ENCODE data around the gene CEP97. TPM values are rescaled to one million over a fixed set of nuclear protein-coding genes. Genes with fewer than 3 reads are reported as not detected.
"Not testable (repeated sequence)": the region's sequence is repeated elsewhere in the genome, so short reads cannot be mapped to it uniquely, and the experiment has no call there.

CEP97 gene
- total RNA-seq, 1 donor from 2014 or later = 15.9 TPM

GRCh38 chr3:101762041-101762646 lies 37.7 kb downstream of the CEP97 start:
- DNase-seq = no peak

DNA sequence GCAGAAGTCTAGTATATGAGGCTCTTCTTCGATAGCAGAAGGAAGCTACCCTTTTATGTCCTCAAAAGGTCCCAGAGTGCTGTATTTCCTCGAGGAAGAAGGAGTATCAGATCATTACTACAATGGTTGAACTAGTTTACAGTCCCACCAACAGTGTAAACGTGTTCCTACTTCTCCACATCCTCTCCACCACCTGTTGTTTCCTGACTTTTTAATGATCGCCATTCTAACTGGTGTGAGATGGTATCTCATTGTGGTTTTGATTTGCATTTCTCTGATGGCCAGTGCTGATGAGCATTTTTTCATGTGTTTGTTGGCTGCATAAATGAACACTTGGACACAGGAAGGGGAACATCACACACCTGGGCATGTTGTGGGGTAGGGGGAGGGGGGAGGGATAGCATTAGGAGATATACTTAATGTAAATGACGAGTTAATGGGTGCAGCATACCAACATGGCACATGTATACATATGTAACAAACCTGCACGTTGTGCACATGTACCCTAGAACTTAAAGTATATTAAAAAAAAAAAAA lies 53.4 kb downstream of the CEP97 start:
- not testable (repeated sequence) for DNase-seq

- no peak for DNase-seq
Measured at GRCh38 chr3:101778385-101779046, 54.1 kb downstream of the CEP97 start.

DNA sequence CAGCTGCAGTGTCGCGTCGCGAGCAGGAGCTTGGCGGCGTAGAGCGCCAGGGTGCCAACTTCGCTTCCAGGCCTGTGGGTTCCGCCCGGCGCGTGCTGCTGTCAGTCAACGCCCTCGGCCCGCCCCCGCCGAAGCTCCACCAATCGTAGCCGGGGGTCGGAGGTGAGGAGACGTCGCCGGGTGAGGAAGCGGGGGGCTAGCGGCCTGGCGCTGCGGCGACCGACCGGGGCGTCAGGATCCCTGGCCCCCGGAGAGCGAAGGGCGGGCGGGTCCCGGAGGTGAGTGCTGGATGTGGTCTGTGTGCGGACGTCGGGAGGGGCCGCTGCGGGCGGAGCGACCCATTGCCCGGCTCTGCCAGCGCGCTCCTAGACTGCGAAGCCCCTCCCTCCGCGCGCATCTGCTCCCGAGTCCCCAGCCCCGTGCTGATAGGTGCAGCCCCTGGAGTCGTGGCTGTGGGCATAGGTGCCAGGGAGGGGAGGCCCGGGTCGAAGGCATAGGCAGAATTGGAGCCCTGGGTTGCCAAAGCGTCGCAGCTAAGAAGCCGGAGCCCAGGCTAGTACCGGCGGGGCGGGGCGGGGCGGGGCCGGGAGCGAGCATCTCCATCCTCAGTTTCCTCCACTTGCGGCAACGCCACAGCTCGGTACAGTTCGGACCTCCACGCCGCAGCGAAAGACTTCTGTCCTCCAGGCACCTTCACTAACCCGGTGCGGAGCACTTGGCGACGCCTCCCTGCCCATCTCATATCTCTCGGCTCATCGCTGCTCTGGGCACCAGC lies 54.8 kb downstream of the CEP97 start, which contains the start of gene NXPE3:
TSS of gene NXPE3 (plus strand) at position 165 of the 775 bp plus-strand sequence. CDS start 6,386 bp downstream, outside the sequence.
- peak; percentile 82 for DNase-seq

GRCh38 chr3:101779822-101780381 lies 55.5 kb downstream of the CEP97 start:
- DNase-seq = no peak

DNA sequence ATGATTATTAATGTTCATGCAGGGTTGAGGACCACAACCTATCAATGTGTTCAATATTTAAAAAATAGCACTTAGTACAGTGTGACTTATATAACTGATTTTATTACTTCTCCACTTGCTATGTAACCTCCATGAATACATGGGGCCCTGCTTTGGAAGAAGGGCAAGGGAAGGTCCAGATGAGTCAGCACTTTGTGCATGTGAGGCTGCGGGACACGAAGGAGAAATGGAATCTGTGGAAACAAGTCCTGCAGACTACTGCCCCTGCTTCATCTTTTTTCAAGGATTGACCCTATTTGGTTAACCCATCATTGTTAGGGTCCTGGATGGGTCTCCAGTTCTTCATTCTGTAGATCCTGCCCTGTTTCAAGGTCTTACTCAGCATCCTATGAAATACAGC lies 56.2 kb downstream of the CEP97 start:
- DNase-seq = no peak

DNA sequence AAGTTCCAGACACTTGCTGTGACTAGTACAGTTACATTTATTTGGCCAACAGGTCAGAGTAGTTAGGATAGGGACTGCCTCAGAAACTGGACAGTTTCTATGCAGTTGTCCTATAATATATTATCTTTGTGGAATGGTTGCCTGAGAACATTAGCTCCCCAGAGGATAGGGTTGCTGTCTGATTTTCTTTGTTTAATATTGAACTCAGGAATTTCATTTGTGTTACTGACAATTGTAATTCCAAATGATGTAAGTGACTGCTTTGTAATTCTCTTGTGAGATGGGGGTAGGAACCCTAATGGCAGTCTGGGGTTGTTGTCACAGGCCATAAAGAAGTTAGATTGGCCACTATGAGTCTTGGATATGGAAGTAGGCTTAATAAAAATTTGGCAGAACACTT lies 56.8 kb downstream of the CEP97 start:
- DNase-seq = no peak

DNA sequence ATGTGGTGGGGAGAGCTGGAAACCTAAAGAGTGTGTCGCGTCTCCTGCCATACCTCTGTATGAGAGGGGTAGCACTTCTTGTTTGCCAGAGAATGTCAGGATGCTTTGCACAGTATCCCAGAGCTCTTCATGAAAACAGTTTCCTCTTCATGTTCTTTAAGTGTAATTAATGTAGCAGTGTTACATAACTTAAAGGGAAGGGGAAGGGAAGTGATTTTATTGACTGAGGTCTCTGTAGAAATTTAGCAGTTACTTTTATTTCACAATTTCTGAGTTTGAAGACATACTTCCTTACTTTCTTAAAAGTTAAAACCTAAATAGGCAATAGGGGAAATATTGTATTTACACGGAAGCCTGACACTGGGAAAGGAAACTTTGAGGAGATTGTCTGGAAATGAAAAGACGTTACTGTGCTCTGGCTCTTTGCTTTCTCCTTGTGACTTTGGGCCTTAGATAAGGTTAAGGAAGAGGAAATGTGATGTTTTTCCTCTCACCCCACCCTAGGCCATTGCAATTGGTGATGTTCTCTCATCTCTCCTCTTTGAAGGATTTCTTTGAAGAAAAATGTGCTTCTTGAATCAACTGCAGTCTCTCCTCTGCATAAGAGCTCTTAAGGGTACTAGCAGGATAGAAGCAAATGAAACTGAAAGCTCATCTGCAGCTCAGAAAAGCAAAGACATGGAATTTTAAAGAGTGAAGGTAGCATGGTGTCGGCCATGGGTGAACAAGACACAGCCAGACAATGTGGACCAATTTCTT lies 60.6 kb downstream of the CEP97 start:
- DNase-seq = no peak

GRCh38 chr3:101791778-101792177 lies 67.4 kb downstream of the CEP97 start:
- no peak for DNase-seq

- DNase-seq = no peak
Measured at GRCh38 chr3:101796077-101796680, 71.8 kb downstream of the CEP97 start.

GRCh38 chr3:101801174-101801573 lies 76.8 kb downstream of the CEP97 start:
- no peak for DNase-seq

DNA sequence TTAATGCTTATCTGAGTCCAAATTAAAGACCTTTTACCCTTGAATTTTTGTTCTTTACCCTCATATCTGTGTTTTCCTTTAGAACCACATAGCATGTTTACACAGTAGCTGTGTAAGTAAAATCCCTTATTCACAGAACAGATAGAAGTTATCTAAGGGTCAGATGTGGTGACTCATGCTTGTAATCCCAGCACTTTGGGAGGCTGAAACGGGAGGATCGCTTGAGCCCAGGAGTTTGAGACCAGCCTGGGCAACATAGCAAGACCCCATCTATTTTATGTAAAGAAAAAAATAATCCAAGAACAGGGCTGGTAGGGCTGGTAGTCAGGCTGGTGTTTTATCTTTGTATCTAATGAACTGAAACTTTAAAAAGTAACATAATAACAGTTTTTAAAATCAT lies 77.8 kb downstream of the CEP97 start:
- no peak for DNase-seq

- peak; percentile 65 for DNase-seq
Measured at GRCh38 chr3:101803173-101803782, 78.9 kb downstream of the CEP97 start.

GRCh38 chr3:101803939-101804338 lies 79.5 kb downstream of the CEP97 start:
- no peak for DNase-seq

GRCh38 chr3:101806491-101806890 lies 82.1 kb downstream of the CEP97 start:
- DNase-seq = no peak

DNA sequence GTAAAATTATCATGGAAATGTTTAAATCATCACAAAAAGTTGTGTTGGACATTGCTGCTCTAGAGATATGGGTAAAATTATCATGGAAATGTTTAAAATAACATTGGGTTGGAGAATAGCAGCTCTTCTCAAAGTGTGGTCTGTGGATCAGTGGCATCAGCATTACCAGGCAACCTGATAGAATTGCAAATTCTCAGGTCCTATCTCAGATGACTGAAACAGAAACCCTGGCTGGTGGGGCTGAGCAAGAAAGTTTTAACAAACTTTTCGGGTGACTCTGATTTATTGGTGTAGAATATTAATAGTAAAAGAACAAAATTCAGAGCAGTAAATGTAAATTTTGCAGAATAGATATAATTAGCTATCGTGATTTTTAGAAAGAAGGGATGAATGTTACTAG lies 83.5 kb downstream of the CEP97 start:
- DNase-seq = no peak

GRCh38 chr3:101809178-101810021 lies 85.0 kb downstream of the CEP97 start:
- peak; percentile 30 for DNase-seq

- peak; percentile 5 for DNase-seq
Measured at GRCh38 chr3:101810022-101810418, 85.6 kb downstream of the CEP97 start.

DNA sequence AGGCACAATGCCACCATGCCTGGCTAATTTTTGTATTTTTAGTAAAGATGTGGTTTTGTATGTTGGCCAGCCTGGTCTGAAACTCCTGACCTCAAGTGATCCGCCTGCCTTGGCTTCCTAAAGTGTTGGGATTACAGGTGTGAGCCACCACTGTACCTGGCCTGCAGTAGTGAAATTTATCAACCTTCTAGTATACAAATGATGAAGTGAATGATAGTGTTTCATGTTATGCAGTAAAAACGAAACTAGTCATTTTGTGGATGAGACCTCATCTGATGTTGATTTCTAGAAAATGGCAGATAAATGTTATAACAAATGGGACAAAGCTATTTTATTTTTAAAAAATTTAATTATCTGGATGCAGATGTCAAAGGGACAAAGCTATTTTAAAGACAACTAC lies 87.5 kb downstream of the CEP97 start:
- no peak for DNase-seq

DNA sequence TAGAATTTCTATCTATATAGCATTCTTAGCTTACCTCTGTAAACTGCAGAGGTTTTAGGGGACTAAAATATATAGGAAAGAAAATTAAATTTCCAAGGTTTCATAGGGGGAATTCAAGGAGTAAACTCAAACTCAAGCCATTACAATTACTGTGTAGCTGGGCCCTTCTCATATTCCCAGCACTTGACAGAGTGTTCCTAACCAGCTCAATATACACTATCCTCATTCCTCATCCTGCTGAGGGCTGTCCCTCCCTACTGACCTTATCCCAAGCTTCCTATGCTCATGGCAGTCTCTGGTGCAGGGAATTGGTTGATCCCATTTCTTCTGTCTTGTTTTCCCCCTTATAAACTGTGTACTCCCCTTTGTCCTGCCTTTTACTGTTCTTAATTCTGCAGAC lies 88.5 kb downstream of the CEP97 start:
- DNase-seq = no peak

Measured in skin of body (tissue), 2 donors.